Subcutaneous abdominal adipose tissue (tissue), 5 donors: Measurements from ENCODE around the gene ADAM12.

ENCODE experiments used
- H3K27ac ChIP-seq: one replicate; pipeline ENCODE4 v1.7.0; 2013; ENCODE audit warnings: low read depth, mild to moderate bottlenecking, inconsistent platforms, low read length, moderate library complexity
- H3K27me3 ChIP-seq, 5 donors: one replicate each; pipeline ENCODE4 v1.7.0; 2013; ENCODE audit warnings: low read length in 5 of 5, inconsistent platforms in 1 of 5; ENCODE audit not compliant: control insufficient read depth in 5 of 5, insufficient read depth in 4 of 5
- H3K36me3 ChIP-seq, 5 donors: one replicate each; pipeline ENCODE4 v1.7.0; 2013; ENCODE audit warnings: low read length in 5 of 5; ENCODE audit not compliant: control insufficient read depth in 5 of 5, insufficient read depth in 5 of 5
- H3K4me1 ChIP-seq, 5 donors: one replicate each; pipeline ENCODE4 v1.7.0; 2013; ENCODE audit warnings: low read length in 5 of 5, mild to moderate bottlenecking in 3 of 5, moderate library complexity in 1 of 5; ENCODE audit not compliant: control insufficient read depth in 5 of 5, insufficient read depth in 5 of 5
- H3K4me3 ChIP-seq, 5 donors: one replicate each; pipeline ENCODE4 v1.7.0; 2013; ENCODE audit warnings: low read length in 5 of 5, low read depth in 1 of 5
- H3K9ac ChIP-seq, 5 donors: one replicate each; pipeline ENCODE4 v1.7.0; 2013; ENCODE audit warnings: low read length in 5 of 5, mild to moderate bottlenecking in 4 of 5, moderate library complexity in 3 of 5
- H3K9me3 ChIP-seq, 5 donors: one replicate each; pipeline ENCODE4 v1.7.0; 2013; ENCODE audit warnings: low read length in 5 of 5; ENCODE audit not compliant: control insufficient read depth in 5 of 5
- donor health status: healthy.
- donor health status: healthy.
- donor health status: healthy.
- donor health status: healthy.
- donor health status: healthy.

The ADAM12 gene

DNA sequence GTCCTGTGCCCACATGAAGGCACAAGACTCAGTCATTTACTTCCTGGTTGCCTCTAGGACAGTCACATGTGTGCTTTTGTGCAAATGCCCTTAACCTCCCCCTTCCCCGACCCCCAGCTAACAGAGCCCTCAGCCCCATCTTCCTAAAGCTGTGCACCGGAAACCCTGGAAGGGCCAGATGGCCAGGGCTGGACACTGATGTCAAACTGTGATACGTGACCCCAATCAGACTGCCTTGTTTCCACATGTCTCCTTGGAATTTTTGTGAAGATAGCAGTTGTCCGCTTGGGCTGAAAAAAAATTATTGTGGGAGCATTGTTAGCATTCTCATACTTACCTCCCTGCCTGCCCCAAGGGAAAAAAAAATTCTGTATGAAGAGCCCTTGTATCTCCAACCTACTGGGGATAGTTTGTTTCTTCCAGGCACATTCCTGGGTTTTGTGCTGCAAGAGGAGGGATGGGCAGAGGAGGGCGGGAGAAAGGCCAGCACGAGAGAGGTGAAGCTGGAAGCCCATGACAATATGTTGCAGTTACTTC, 17.0 kb upstream of the ADAM12 start:
- Histone ChIP-seq H3K27ac (no peak overlapping the region), H3K4me3 (no peak overlapping the region), H3K36me3 (no peaks in the 10 kb centered on the region), H3K27me3 (no peaks in the 10 kb centered on the region), H3K9ac (no peak overlapping the region), H3K9me3 (no peaks in the 10 kb centered on the region), H3K4me1 (peaks cover 0 to 6% (median 0%) of the 10 kb centered on the region in 5 donors)

DNA sequence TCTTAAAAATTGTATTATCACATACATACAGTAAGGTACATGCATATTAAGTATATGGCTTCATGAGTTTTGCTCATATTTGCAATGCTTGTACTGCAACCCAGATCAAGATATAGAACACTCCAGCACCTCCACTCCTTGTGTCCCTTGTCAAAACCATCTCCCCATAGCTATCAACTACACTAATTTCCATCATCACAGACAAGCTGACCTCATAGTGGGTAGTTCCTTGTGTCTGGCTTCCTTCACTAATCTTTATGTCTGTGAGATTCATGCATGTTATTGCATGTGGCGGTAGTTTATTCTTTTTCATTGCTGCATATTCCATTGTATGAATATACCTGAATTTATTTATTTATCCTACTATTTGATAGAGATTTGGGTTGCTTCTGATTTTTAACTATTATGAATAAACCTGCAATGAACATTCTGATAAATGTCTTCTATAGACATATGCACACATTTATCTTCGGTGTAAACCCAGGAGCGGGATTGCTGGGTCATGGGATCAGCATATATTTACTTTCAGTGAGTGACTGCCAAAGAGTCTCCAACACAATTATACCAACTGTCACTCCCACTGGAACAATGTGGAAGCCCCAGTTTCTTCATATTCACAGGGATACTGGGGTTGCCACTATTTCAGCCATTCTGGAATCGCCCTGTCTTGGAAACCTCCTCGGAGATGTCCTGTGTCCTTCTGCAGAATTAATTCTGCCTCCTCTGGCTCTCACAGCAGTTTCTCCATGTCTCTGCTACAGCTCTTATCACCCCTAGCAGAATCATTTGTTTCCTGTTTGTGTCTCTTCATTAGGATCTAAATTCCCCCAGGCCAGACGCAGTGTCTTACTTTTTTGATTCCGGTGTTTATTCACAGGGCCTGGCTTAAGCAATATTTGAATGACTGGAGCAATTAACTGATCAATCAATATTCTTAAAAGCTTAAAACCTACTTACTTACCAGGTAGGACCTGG, 14.7 kb upstream of the ADAM12 start:
- H3K9ac ChIP-seq: no peak overlapping the region
- H3K9me3 ChIP-seq: no peaks in the 10 kb centered on the region
- H3K27ac ChIP-seq: no peak overlapping the region
- H3K27me3 ChIP-seq: no peaks in the 10 kb centered on the region
- no peaks in the 10 kb centered on the region for H3K36me3 ChIP-seq
- peaks cover 0 to 10% (median 5%) of the 10 kb centered on the region in 5 donors for H3K4me1 ChIP-seq
- no peak overlapping the region for H3K4me3 ChIP-seq

DNA sequence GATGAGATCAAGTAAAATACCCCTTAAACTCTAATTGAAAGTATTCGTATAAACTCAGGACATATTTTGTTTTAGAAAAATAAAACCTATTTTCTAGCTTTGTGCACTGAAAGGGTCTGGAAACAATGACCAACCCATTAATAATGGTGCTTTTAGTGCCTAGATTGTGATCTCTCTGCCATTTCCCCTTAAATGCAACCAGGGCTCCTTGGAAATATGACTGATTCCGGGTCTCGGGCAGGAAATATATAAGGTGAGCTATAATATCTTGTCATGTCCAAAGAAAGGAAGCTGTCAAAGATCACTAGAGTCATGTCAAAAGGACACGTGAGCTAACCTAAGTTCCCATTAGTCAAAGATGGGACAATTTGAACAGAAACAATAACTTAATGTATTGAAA, 12.4 kb upstream of the ADAM12 start:
- peaks cover 0 to 13% (median 8%) of the 10 kb centered on the region in 5 donors for H3K4me1 ChIP-seq
- H3K27me3 ChIP-seq: no peaks in the 10 kb centered on the region
- H3K4me3 ChIP-seq: no peak overlapping the region
- no peak overlapping the region for H3K9ac ChIP-seq
- H3K27ac ChIP-seq: no peak overlapping the region
- H3K36me3 ChIP-seq: no peaks in the 10 kb centered on the region
- H3K9me3 ChIP-seq: no peaks in the 10 kb centered on the region

DNA sequence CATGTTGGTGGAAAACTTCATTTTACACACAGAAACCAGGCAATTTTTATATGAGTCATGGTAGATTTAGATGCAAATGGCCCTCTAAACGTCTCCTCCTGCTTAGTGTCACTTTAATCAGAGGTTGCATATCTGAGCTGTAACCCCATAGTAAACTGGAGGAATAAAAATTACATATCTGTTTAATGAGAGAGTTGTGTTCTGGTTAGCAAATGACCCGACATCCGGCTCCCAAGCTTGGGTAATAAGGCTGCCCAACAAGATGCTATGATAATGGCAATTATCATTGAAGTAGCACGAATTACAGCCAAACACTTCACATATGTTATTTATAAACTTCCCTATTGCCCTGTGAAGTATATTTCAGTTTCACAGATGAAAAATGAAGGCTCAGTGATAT, 10.6 kb upstream of the ADAM12 start:
- H3K36me3 ChIP-seq: no peaks in the 10 kb centered on the region
- no peak overlapping the region for H3K4me3 ChIP-seq
- no peak overlapping the region for H3K9ac ChIP-seq
- peaks cover 0 to 16% (median 8%) of the 10 kb centered on the region in 5 donors for H3K4me1 ChIP-seq
- no peaks in the 10 kb centered on the region for H3K27me3 ChIP-seq
- H3K9me3 ChIP-seq: no peaks in the 10 kb centered on the region
- H3K27ac ChIP-seq: no peak overlapping the region

DNA sequence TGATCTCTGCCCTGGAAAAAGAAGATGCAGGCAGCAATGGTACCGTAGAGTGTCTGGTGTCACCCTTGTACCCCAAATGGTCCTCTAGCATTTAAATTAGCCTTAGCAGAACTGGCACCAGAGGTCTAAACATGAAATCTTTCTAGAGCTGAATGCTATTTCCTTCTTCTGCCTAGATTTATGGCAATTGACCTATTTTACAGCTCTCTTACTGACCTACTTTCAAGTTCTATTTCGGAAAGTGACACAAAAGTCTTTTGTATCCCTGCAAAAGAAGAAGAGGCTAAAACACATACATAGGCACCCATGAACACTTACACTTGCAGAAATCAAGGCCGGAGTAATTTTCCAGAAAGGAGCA, 10.1 kb upstream of the ADAM12 start:
- H3K9ac ChIP-seq: no peak overlapping the region
- H3K4me1 ChIP-seq: peaks cover 0 to 16% (median 8%) of the 10 kb centered on the region in 5 donors
- no peaks in the 10 kb centered on the region for H3K36me3 ChIP-seq
- no peaks in the 10 kb centered on the region for H3K27me3 ChIP-seq
- no peaks in the 10 kb centered on the region for H3K9me3 ChIP-seq
- no peak overlapping the region for H3K4me3 ChIP-seq
- no peak overlapping the region for H3K27ac ChIP-seq

DNA sequence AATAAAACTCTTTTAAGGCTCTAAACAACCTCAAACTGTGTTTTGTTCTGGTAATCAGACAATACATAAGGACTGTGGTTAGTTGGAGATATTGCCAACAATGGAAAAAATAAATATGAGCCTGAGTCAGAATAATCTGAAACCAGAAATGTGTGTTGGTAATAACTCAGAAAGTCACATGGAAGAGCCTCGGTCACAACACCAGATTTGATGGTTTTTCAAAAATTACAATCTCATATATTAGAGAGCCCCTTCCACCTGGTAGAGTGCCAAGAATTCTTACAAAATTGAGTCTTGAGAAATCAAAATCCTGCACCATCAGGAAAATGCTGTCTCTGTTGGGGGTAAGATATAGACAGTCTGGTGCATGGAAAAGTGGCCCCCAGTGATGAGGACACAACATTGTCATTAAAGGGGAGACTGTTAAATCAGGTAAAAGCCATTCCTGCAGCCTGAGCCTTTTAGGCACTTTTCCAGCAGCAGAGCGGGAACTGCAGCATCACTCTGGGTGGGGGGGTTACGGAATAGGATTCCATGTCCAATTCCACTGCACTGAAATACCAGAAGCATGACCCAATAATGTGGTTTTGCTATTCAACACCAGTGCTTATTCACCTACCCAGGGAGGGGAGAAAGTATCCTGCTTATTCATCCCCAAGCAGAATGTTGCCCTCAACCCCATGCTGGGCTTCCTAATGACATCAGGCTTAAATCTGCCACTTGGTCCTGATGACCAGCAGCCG, 9.5 kb upstream of the ADAM12 start:
- Histone ChIP-seq H3K36me3 (no peaks in the 10 kb centered on the region), H3K27me3 (no peaks in the 10 kb centered on the region), H3K27ac (no peak overlapping the region), H3K4me1 (peaks cover 0 to 16% (median 8%) of the 10 kb centered on the region in 5 donors), H3K4me3 (no peak overlapping the region), H3K9me3 (no peaks in the 10 kb centered on the region), H3K9ac (no peak overlapping the region)

DNA sequence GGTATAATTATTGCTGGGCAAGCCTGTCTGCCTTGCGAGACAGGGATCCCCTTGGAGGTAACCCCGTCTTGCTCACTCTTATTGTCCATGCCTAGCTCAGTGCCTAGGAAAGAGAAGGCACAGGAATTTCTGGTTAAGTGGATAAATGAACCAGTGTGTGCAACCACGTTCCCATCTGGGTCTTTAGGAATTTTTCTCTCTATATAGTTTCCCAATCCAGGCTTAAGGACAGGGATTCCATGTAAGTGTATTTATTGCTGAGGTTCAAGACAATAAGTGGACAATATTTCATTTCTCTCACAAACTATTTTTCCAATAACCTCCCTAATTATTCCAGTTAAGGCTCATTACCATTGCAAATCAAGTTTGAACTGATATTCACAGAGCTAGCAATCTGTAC, 8.9 kb upstream of the ADAM12 start:
- Histone ChIP-seq H3K27me3 (no peaks in the 10 kb centered on the region), H3K9me3 (no peaks in the 10 kb centered on the region), H3K27ac (no peak overlapping the region), H3K4me1 (peaks cover 0 to 16% (median 9%) of the 10 kb centered on the region in 5 donors), H3K36me3 (no peaks in the 10 kb centered on the region), H3K4me3 (no peak overlapping the region), H3K9ac (no peak overlapping the region)

DNA sequence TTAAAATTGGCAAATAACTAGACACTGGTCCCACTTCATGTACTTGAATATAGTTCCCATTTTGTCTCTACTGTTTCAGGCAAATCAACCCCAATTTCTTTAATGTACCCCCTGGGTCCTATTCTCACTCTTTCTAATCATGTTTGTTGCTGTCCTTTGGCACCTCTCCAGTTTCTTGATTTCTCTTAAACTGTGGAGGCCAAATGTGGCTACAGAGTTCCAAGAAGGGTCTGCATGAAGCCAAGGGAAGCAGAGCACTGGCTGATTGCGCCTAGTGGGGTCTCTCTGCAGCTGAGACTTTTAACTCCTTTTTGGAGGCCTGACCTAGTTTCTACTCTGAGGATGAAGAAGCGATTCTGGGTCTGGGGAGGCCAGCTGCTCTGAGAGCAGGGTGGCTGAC, 6.7 kb upstream of the ADAM12 start:
- Histone ChIP-seq H3K9me3 (no peaks in the 10 kb centered on the region), H3K27ac (no peak overlapping the region), H3K27me3 (no peaks in the 10 kb centered on the region), H3K36me3 (no peaks in the 10 kb centered on the region), H3K4me1 (peaks cover 5 to 38% (median 28%) of the 10 kb centered on the region in 5 donors), H3K4me3 (no peak overlapping the region), H3K9ac (no peak overlapping the region)

DNA sequence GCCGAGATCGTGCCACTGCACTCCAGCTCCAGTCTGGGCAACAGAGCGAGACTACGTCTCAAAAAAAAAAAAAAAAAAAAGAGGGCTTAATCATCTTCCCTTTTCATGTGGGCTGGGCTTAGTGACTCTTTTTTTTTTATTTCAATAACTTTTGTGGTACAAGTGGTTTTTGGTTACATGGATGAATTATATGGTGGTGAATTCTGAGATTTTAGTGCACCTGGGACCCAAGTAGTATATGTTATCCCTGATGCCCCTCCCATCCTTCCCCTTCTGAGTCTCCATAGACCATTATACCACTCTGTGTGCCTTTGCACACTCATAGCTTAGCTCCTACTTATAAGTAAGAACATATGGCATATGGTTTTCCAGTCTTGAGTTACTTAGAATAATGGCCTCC, 4.8 kb upstream of the ADAM12 start:
- H3K27me3 ChIP-seq: peaks cover 0 to 3% (median 0%) of the 10 kb centered on the region in 5 donors
- H3K27ac ChIP-seq: no peak overlapping the region
- no peaks in the 10 kb centered on the region for H3K9me3 ChIP-seq
- no peak overlapping the region for H3K9ac ChIP-seq
- H3K4me1 ChIP-seq: peaks cover 5 to 39% (median 31%) of the 10 kb centered on the region in 5 donors
- no peak overlapping the region for H3K4me3 ChIP-seq
- H3K36me3 ChIP-seq: no peaks in the 10 kb centered on the region

DNA sequence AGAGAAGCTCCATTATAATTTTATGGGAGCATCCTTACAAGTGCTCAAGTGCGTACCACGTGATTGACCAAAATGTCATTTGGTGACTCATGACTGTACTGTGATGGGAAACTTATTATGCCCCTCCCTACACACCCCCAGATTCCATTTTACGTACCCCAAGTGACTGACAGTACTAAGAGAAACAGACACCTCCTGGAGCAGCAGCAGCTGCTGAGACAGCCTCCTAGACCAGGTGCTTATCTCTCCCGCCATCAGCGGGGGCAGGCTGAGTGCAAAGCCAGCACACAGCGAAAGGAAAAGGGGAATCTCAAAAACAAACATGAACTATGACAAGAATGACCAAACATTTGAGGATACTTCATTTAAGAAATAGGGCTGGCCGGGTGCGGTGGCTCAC, 4.2 kb upstream of the ADAM12 start:
- Histone ChIP-seq H3K27me3 (peaks cover 0 to 3% (median 0%) of the 10 kb centered on the region in 5 donors), H3K9ac (no peak overlapping the region), H3K9me3 (no peaks in the 10 kb centered on the region), H3K36me3 (no peaks in the 10 kb centered on the region), H3K4me1 (peaks cover 5 to 37% (median 27%) of the 10 kb centered on the region in 5 donors), H3K27ac (peak overlapping the region; percentile 86), H3K4me3 (no peak overlapping the region)
